ENCODE measurements around the gene HECW1. TPM values are rescaled to one million over a fixed set of nuclear protein-coding genes. Genes with fewer than 3 reads are reported as not detected.
"Not testable (repeated sequence)": the region's sequence is repeated elsewhere in the genome, so short reads cannot be mapped to it uniquely, and the experiment has no call there.

HECW1 gene
- total RNA-seq, 1 donor from 2014 or later: not detected

DNA sequence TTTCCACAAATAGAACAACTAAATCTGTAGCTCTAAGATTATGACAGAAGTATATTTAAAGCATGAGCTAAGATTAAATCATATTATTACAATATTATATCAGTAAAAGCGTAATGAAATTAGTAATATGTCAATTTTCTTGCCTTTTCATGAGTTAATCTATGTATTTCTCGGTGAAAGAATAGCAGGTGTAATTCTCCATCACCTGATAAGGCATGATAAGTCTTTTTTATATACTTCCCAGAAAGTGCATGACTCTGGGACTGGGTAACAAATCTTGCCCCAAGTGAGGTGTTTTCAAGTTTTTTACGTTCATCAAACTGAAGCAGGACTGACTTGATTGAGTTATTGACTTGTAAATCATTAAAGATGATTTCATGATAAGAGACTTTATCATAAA lies 100.5 kb downstream of the HECW1 start:
- Mint-ChIP-seq H3K4me3 (no peak overlapping the region), H3K4me1 (no peaks in the 10 kb centered on the region), H3K9me3 (no peaks in the 10 kb centered on the region), H3K36me3 (ENCODE audit: low read depth) (no peaks in the 10 kb centered on the region), H3K27me3 (peaks cover 14% of the 10 kb centered on the region), H3K27ac (no peak overlapping the region)
- intact Hi-C loops (cut with micrococcal nuclease): no loop called here
- POLR2A ChIA-PET: no interaction called here
- CTCF ChIA-PET: no interaction called here
- TF ChIP-seq, protein P1, sequence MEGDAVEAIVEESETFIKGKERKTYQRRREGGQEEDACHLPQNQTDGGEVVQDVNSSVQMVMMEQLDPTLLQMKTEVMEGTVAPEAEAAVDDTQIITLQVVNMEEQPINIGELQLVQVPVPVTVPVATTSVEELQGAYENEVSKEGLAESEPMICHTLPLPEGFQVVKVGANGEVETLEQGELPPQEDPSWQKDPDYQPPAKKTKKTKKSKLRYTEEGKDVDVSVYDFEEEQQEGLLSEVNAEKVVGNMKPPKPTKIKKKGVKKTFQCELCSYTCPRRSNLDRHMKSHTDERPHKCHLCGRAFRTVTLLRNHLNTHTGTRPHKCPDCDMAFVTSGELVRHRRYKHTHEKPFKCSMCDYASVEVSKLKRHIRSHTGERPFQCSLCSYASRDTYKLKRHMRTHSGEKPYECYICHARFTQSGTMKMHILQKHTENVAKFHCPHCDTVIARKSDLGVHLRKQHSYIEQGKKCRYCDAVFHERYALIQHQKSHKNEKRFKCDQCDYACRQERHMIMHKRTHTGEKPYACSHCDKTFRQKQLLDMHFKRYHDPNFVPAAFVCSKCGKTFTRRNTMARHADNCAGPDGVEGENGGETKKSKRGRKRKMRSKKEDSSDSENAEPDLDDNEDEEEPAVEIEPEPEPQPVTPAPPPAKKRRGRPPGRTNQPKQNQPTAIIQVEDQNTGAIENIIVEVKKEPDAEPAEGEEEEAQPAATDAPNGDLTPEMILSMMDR (IDR thresholded peaks at IDR 0.05): no peak
- DNase-seq (no peak), ATAC-seq (ENCODE audit: low read depth) (no peak)

- ATAC-seq (ENCODE audit: low read depth) (no peak), DNase-seq (no peak)
- no peak overlapping the region for H3K4me3 Mint-ChIP-seq
- H3K27ac Mint-ChIP-seq: no peak overlapping the region
- no peaks in the 10 kb centered on the region for H3K9me3 Mint-ChIP-seq
- intact Hi-C loops (cut with micrococcal nuclease): no loop called here
- TF ChIP-seq, protein P1 (IDR thresholded peaks at IDR 0.05): no peak
- no peaks in the 10 kb centered on the region for H3K36me3 Mint-ChIP-seq (ENCODE audit: low read depth)
- peaks cover 21% of the 10 kb centered on the region for H3K27me3 Mint-ChIP-seq
- H3K4me1 Mint-ChIP-seq: no peaks in the 10 kb centered on the region
- CTCF ChIA-PET: no interaction called here
- POLR2A ChIA-PET: no interaction called here
Observed at GRCh38 chr7:43215061-43215460, 102.6 kb downstream of the HECW1 start.

- H3K4me1 Mint-ChIP-seq: no peaks in the 10 kb centered on the region
- H3K4me3 Mint-ChIP-seq: no peak overlapping the region
- intact Hi-C loops (cut with micrococcal nuclease): no loop called here
- H3K9me3 Mint-ChIP-seq: no peaks in the 10 kb centered on the region
- ChIA-PET CTCF (no interaction called here), POLR2A (no interaction called here)
- no peaks in the 10 kb centered on the region for H3K36me3 Mint-ChIP-seq (ENCODE audit: low read depth)
- no peak overlapping the region for H3K27ac Mint-ChIP-seq
- DNase-seq (no peak), ATAC-seq (ENCODE audit: low read depth) (no peak)
- peaks cover 21% of the 10 kb centered on the region for H3K27me3 Mint-ChIP-seq
- TF ChIP-seq, protein P1 (IDR thresholded peaks at IDR 0.05): no peak
Observed at GRCh38 chr7:43217055-43217454, 104.6 kb downstream of the HECW1 start.

GRCh38 chr7:43218901-43219300 lies 106.5 kb downstream of the HECW1 start:
- intact Hi-C loops (cut with micrococcal nuclease); H3K4me1 Mint-ChIP-seq; H3K4me3 Mint-ChIP-seq; H3K27ac Mint-ChIP-seq; DNase-seq; CTCF ChIA-PET; POLR2A ChIA-PET; H3K9me3 Mint-ChIP-seq; ATAC-seq (ENCODE audit: low read depth); H3K36me3 Mint-ChIP-seq (ENCODE audit: low read depth): not testable (repeated sequence)
- H3K27me3 Mint-ChIP-seq: peaks cover 17% of the 10 kb centered on the region

DNA sequence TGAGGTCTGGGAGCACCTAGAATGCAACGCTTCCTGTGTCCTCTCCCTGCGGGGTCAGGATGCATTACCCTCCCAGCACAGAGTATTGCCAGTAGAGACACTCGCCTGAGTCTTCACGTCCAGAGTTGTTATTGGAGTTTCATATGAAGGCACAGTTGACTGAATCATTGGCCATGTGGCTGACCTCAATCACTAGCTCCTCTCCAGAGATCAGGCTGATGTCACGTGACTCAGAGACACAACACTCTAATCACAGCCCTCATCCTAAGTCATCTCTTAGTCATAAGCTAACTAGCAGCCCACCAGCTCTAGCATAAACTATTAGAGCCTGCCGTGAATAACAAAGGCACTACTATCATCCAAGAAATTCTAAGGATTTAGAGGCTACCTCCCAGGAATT lies 107.8 kb downstream of the HECW1 start:
- no peak overlapping the region for H3K4me3 Mint-ChIP-seq
- TF ChIP-seq, protein P1 (IDR thresholded peaks at IDR 0.05): no peak
- ChIA-PET POLR2A (no interaction called here), CTCF (no interaction called here)
- no peaks in the 10 kb centered on the region for H3K36me3 Mint-ChIP-seq (ENCODE audit: low read depth)
- no peaks in the 10 kb centered on the region for H3K9me3 Mint-ChIP-seq
- intact Hi-C loops (cut with micrococcal nuclease): no loop called here
- H3K27me3 Mint-ChIP-seq: peaks cover 13% of the 10 kb centered on the region
- DNase-seq (no peak), ATAC-seq (ENCODE audit: low read depth) (no peak)
- no peak overlapping the region for H3K27ac Mint-ChIP-seq
- H3K4me1 Mint-ChIP-seq: no peaks in the 10 kb centered on the region

DNA sequence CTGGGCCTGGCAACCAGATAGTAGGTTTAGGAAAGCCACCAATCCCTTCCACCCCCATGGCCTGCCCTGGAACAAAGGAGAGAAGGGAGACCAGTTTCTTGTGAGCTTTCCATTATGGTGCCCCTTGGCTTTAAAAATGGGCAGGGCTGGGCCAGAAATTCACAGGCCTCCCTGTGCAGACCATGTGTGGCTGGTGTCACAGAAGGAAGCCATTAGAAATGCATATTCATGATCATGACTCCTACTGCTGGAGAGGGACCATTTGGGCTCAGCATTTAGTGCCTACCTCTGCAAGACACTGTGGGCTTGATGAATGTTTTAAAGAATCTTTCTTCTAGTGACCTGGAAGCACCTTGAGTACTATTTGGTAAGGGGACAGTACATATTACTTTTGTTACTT lies 108.3 kb downstream of the HECW1 start:
- ATAC-seq (ENCODE audit: low read depth): no peak
- no peak for DNase-seq
- Mint-ChIP-seq H3K27ac (no peak overlapping the region), H3K36me3 (ENCODE audit: low read depth) (no peaks in the 10 kb centered on the region), H3K9me3 (no peaks in the 10 kb centered on the region), H3K4me3 (no peak overlapping the region), H3K27me3 (peaks cover 11% of the 10 kb centered on the region), H3K4me1 (no peaks in the 10 kb centered on the region)
- intact Hi-C loops (cut with micrococcal nuclease): no loop called here
- ChIA-PET POLR2A (no interaction called here), CTCF (no interaction called here)
- TF ChIP-seq, protein P1 (IDR thresholded peaks at IDR 0.05): no peak
